Left lobe of liver (tissue), 2 donors: ENCODE data around the gene PHF12. TPM values are rescaled to one million over a fixed set of nuclear protein-coding genes. Genes with fewer than 3 reads are reported as not detected.
A peak's percentile ranks its signal among the peaks of the same experiment; 100 is the strongest.
"Not testable (repeated sequence)": the region's sequence is repeated elsewhere in the genome, so short reads cannot be mapped to it uniquely, and the experiment has no call there.

Experiments
- ATAC-seq: fragments of 200-7000 bp; cut with Tn5 transposase; one replicate; pipeline ENCODE4 v1.9.1; 2020; ENCODE audit warnings: mild to moderate bottlenecking, moderate library complexity
- DNase-seq: peaks from one replicate; pipeline ENCODE4 v3.0.0-alpha.2; 2020; ENCODE audit warnings: low spot score
- total RNA-seq: library from RNA; stranded (reverse); gene quantifications from one replicate; pipeline ENCODE4 v1.2.1, GENCODE V29; 2021
- donor health status: DM: no; HTN: no; CAD: no; lungs with moderate emphysema.
- donor health status: DM: no; HTN: yes; CAD: no.

The PHF12 gene
- total RNA-seq, 1 donor from 2014 or later = 15.2 TPM

- DNase-seq (no peak), ATAC-seq (no peak)
Observed at GRCh38 chr17:28906706-28907438, 44.4 kb downstream of the PHF12 start.

- DNase-seq (no peak), ATAC-seq (no peak)
Observed at GRCh38 chr17:28906276-28906675, 45.0 kb downstream of the PHF12 start.

GRCh38 chr17:28904800-28905199, 46.5 kb downstream of the PHF12 start:
- ATAC-seq = no peak
- DNase-seq = no peak

GRCh38 chr17:28903546-28903841, 47.8 kb downstream of the PHF12 start:
- DNase-seq, ATAC-seq: not testable (repeated sequence)

GRCh38 chr17:28902819-28903545, 48.3 kb downstream of the PHF12 start, which contains the start of gene DHRS13:
TSS of gene DHRS13 (minus strand) at chr17:28903079. CDS start at chr17:28902944, 135 bp downstream.
- ATAC-seq = peak; percentile 95
- DNase-seq = peak; percentile 94

- ATAC-seq = peak; percentile 65
- DNase-seq = peak; percentile 65
Observed at GRCh38 chr17:28901866-28902818, 49.2 kb downstream of the PHF12 start.

GRCh38 chr17:28900986-28901726, 50.2 kb downstream of the PHF12 start:
- no peak for ATAC-seq
- no peak for DNase-seq

GRCh38 chr17:28899212-28899815, 52.0 kb downstream of the PHF12 start:
- no peak for DNase-seq
- no peak for ATAC-seq

GRCh38 chr17:28898527-28898955, 52.8 kb downstream of the PHF12 start:
- no peak for DNase-seq
- no peak for ATAC-seq

- no peak for DNase-seq
- no peak for ATAC-seq
Observed at GRCh38 chr17:28897769-28898526, 53.4 kb downstream of the PHF12 start.

GRCh38 chr17:28896884-28897768, 54.2 kb downstream of the PHF12 start, which contains the start of gene FLOT2:
TSS of gene FLOT2 (minus strand) at chr17:28897733. CDS start at chr17:28897574, 159 bp downstream.
- ATAC-seq (peak; percentile 77), DNase-seq (peak; percentile 81)

- ATAC-seq (no peak), DNase-seq (no peak)
Observed at GRCh38 chr17:28896491-28896883, 54.8 kb downstream of the PHF12 start.

GRCh38 chr17:28895794-28896447, 55.4 kb downstream of the PHF12 start:
- ATAC-seq = no peak
- DNase-seq = no peak

GRCh38 chr17:28893248-28894183, 57.8 kb downstream of the PHF12 start:
- not testable (repeated sequence) for ATAC-seq, DNase-seq

- ATAC-seq (no peak), DNase-seq (no peak)
Observed at GRCh38 chr17:28892024-28892423, 59.3 kb downstream of the PHF12 start.

GRCh38 chr17:28891201-28891600, 60.1 kb downstream of the PHF12 start:
- no peak for ATAC-seq
- no peak for DNase-seq

- ATAC-seq (no peak), DNase-seq (no peak)
Observed at GRCh38 chr17:28889996-28890395, 61.3 kb downstream of the PHF12 start.
